Esophagus squamous epithelium (tissue), 4 donors: ENCODE results near the gene TRIM37.

Source experiments
- CTCF ChIP-seq, 6 experiments: fragments of 450-650 bp in 4 of 6; fragments of 200-600 bp in 2 of 6; sonication (generic) in 2 of 6; IDR thresholded peaks; one replicate each; pipeline ENCODE4 v1.5.1; 2016 to 2019; ENCODE audit warnings: antibody characterized with exemption in 6 of 6, mild to moderate bottlenecking in 4 of 6, moderate library complexity in 4 of 6
- POLR2A ChIP-seq, 4 donors: fragments of 450-650 bp; IDR thresholded peaks; one replicate each; pipeline ENCODE4 v1.6.1; 2017; ENCODE audit warnings: antibody characterized with exemption in 4 of 4, mild to moderate bottlenecking in 4 of 4, moderate library complexity in 3 of 4

- TF ChIP-seq CTCF (IDR thresholded peaks at IDR 0.05) (no peak), POLR2A (IDR thresholded peaks at IDR 0.05) (no peak)
Measured at GRCh38 chr17:58993311-58993710, 113.4 kb downstream of the TRIM37 start.
